ENCODE measurements around the gene HLA-DMA. TPM values are rescaled to one million over a fixed set of nuclear protein-coding genes. Genes with fewer than 3 reads are reported as not detected.

HLA-DMA gene
- total RNA-seq (2014; rRNA removed; shearing (Covaris generic)) = 0.14 and 0.51 TPM in 2 replicates

- peak; percentile 58 to 64 for DNase-seq
- H3K4me3 ChIP-seq = no peak within 1 kb of the TSS
Observed at GRCh38 chr6:32952817-32953739, at the start of gene HLA-DMA. TSS of gene HLA-DMA (minus strand) at chr6:32953097. CDS start at chr6:32953036, 61 bp downstream.

GRCh38 chr6:33001685-33002084, 48.8 kb upstream of the HLA-DMA start:
- Histone ChIP-seq H3K9me3 (replicated peaks) (no peaks in the 10 kb centered on the region), H3K36me3 (no peaks in the 10 kb centered on the region), H3K4me1 (no peaks in the 10 kb centered on the region), H3K4me3 (no peak overlapping the region), H3K27me3 (peaks cover 12% of the 10 kb centered on the region; the same call in 1 of the 2 replicates), H3K27ac (no peak overlapping the region)
- no peak for DNase-seq

More at GRCh38 chr6:32952817-32953739, at the start of gene HLA-DMA:
- Histone ChIP-seq H3K9me3 (replicated peaks) (no peaks in the 10 kb centered on the region), H3K36me3 (no peaks in the 10 kb centered on the region), H3K4me1 (no peaks in the 10 kb centered on the region), H3K27ac (no peak within 1 kb of the TSS), H3K27me3 (peaks cover 4% of the 10 kb centered on the region; the same call in 1 of the 2 replicates)

GRCh38 chr6:33000055-33000454, 47.2 kb upstream of the HLA-DMA start:
- 0 out of 2 replicates have a peak, but pooled peaks cover 12% of the 10 kb centered on the region for H3K27me3 ChIP-seq

GRCh38 chr6:32995448-32995847, 42.6 kb upstream of the HLA-DMA start:
- H3K27ac ChIP-seq = no peak overlapping the region
- no peak for DNase-seq
- no peaks in the 10 kb centered on the region for H3K9me3 ChIP-seq (replicated peaks)
- H3K36me3 ChIP-seq = no peaks in the 10 kb centered on the region
- H3K4me3 ChIP-seq = no peak overlapping the region
- H3K4me1 ChIP-seq = no peaks in the 10 kb centered on the region
- peaks cover 8% of the 10 kb centered on the region; the same call in 1 of the 2 replicates for H3K27me3 ChIP-seq

More at GRCh38 chr6:33000055-33000454, 47.2 kb upstream of the HLA-DMA start:
- Histone ChIP-seq H3K4me1 (no peaks in the 10 kb centered on the region), H3K27ac (no peak overlapping the region), H3K9me3 (replicated peaks) (no peaks in the 10 kb centered on the region), H3K36me3 (no peaks in the 10 kb centered on the region), H3K4me3 (no peak overlapping the region)
- no peak for DNase-seq

GRCh38 chr6:32993363-32993973, 40.6 kb upstream of the HLA-DMA start:
- Histone ChIP-seq H3K27ac (no peak overlapping the region), H3K9me3 (replicated peaks) (no peaks in the 10 kb centered on the region), H3K4me1 (no peaks in the 10 kb centered on the region), H3K36me3 (no peaks in the 10 kb centered on the region), H3K27me3 (peaks cover 8% of the 10 kb centered on the region; the same call in 1 of the 2 replicates), H3K4me3 (no peak overlapping the region)
- no peak for DNase-seq

GRCh38 chr6:32991972-32992371, 39.1 kb upstream of the HLA-DMA start:
- no peak overlapping the region for H3K4me3 ChIP-seq
- no peaks in the 10 kb centered on the region for H3K4me1 ChIP-seq
- DNase-seq = no peak
- no peak overlapping the region for H3K27ac ChIP-seq
- H3K9me3 ChIP-seq (replicated peaks) = no peaks in the 10 kb centered on the region
- peaks cover 8% of the 10 kb centered on the region; the same call in 1 of the 2 replicates for H3K27me3 ChIP-seq
- no peaks in the 10 kb centered on the region for H3K36me3 ChIP-seq

- Histone ChIP-seq H3K4me3 (no peak overlapping the region), H3K9me3 (replicated peaks) (no peaks in the 10 kb centered on the region), H3K36me3 (no peaks in the 10 kb centered on the region), H3K4me1 (no peaks in the 10 kb centered on the region), H3K27me3 (peaks cover 4% of the 10 kb centered on the region; the same call in 1 of the 2 replicates), H3K27ac (no peak overlapping the region)
- no peak for DNase-seq
Observed at GRCh38 chr6:32989368-32989767, 36.5 kb upstream of the HLA-DMA start.

- DNase-seq = peak; percentile 81 to 92
- no peak overlapping the region for H3K27ac ChIP-seq
- H3K27me3 ChIP-seq = no peaks in the 10 kb centered on the region
- H3K9me3 ChIP-seq (replicated peaks) = no peaks in the 10 kb centered on the region
- no peaks in the 10 kb centered on the region for H3K4me1 ChIP-seq
- H3K4me3 ChIP-seq = no peak overlapping the region
- peaks cover 26% of the 10 kb centered on the region for H3K36me3 ChIP-seq
Observed at GRCh38 chr6:32984622-32985389, 31.9 kb upstream of the HLA-DMA start.

- Histone ChIP-seq H3K4me3 (no peak overlapping the region), H3K4me1 (no peaks in the 10 kb centered on the region), H3K27ac (no peak overlapping the region), H3K36me3 (peaks cover 33% of the 10 kb centered on the region), H3K27me3 (no peaks in the 10 kb centered on the region), H3K9me3 (replicated peaks) (no peaks in the 10 kb centered on the region)
- no peak for DNase-seq
Observed at GRCh38 chr6:32983964-32984621, 31.2 kb upstream of the HLA-DMA start.

GRCh38 chr6:32983493-32983848, 30.6 kb upstream of the HLA-DMA start:
- no peaks in the 10 kb centered on the region for H3K4me1 ChIP-seq
- no peak overlapping the region for H3K27ac ChIP-seq
- no peak for DNase-seq
- H3K9me3 ChIP-seq (replicated peaks) = no peaks in the 10 kb centered on the region
- H3K4me3 ChIP-seq = no peak overlapping the region
- peaks cover 37% of the 10 kb centered on the region for H3K36me3 ChIP-seq
- H3K27me3 ChIP-seq = no peaks in the 10 kb centered on the region

- no peak overlapping the region for H3K27ac ChIP-seq
- H3K4me3 ChIP-seq = no peak overlapping the region
- H3K27me3 ChIP-seq = no peaks in the 10 kb centered on the region
- no peaks in the 10 kb centered on the region for H3K9me3 ChIP-seq (replicated peaks)
- DNase-seq = no peak
- peaks cover 43% of the 10 kb centered on the region for H3K36me3 ChIP-seq
- H3K4me1 ChIP-seq = no peaks in the 10 kb centered on the region
Observed at GRCh38 chr6:32982702-32983492, 30.0 kb upstream of the HLA-DMA start.

- H3K36me3 ChIP-seq = peaks cover 50% of the 10 kb centered on the region
- H3K9me3 ChIP-seq (replicated peaks) = no peaks in the 10 kb centered on the region
- no peak overlapping the region for H3K4me3 ChIP-seq
- no peak overlapping the region for H3K27ac ChIP-seq
- H3K4me1 ChIP-seq = no peaks in the 10 kb centered on the region
- DNase-seq = peak in 1 of 2 experiments; percentile 41
- H3K27me3 ChIP-seq = no peaks in the 10 kb centered on the region
Observed at GRCh38 chr6:32982084-32982701, 29.3 kb upstream of the HLA-DMA start.

GRCh38 chr6:32980488-32981038, 27.7 kb upstream of the HLA-DMA start:
- Histone ChIP-seq H3K27me3 (no peaks in the 10 kb centered on the region), H3K27ac (no peak overlapping the region), H3K4me3 (no peak overlapping the region), H3K9me3 (replicated peaks) (no peaks in the 10 kb centered on the region), H3K36me3 (peaks cover 66% of the 10 kb centered on the region), H3K4me1 (no peaks in the 10 kb centered on the region)
- no peak for DNase-seq
